Measurements from ENCODE around the gene RPS21. TPM values are rescaled to one million over a fixed set of nuclear protein-coding genes. Genes with fewer than 3 reads are reported as not detected.

Gene RPS21
- total and polyA plus RNA-seq, 2 of the 13 experiments (the other 11 are each of a cell fraction or from before 2014, with no cell fraction given) = 2,647 to 11,063 TPM

GRCh38 chr20:62368976-62369814 lies 17.7 kb upstream of the RPS21 start (continued):
- TF ChIP-seq DNMT3B (CRISPR knock-in tag; conservative IDR thresholded peaks at IDR 0.05) = no peak
- 0 out of 2 replicates have a peak, but pooled peaks have one; percentile 8 for TF ChIP-seq YEATS4 (CRISPR knock-in tag; IDR thresholded peaks at IDR 0.05; ENCODE audit: borderline replicate concordance)
- no peak; the same call in 1 of the 2 replicates for TF ChIP-seq NFAT5 (CRISPR knock-in tag; IDR thresholded peaks at IDR 0.05)
- peak; percentile 92 for TF ChIP-seq RBFOX2 (IDR thresholded peaks at IDR 0.05; ENCODE audit: low read depth, low read length)
- peak; percentile 40 for TF ChIP-seq ZNF780A (CRISPR knock-in tag; IDR thresholded peaks at IDR 0.05)
- no peak; the same call in 1 of the 2 replicates for TF ChIP-seq ZNF644 (CRISPR knock-in tag; IDR thresholded peaks at IDR 0.05; ENCODE audit: low read depth)
- TF ChIP-seq CCAR2 (optimal IDR thresholded peaks at IDR 0.05; ENCODE audit: low read depth, low read length) = no peak
- TF ChIP-seq MED1 (CRISPR knock-in tag; IDR thresholded peaks at IDR 0.05) = 0 out of 2 replicates have a peak, but pooled peaks have one; percentile 3
- TF ChIP-seq ZC3H13 (CRISPR knock-in tag; IDR thresholded peaks at IDR 0.05) = peak; percentile 48; the same call in 1 of the 2 replicates
- no peak for TF ChIP-seq ZSCAN31 (CRISPR knock-in tag; IDR thresholded peaks at IDR 0.05; ENCODE audit: low read depth)
- no peak for TF ChIP-seq KAT2B (IDR thresholded peaks at IDR 0.05; ENCODE audit: borderline replicate concordance, low read depth, low read length)
- no peak for TF ChIP-seq ZNF180 (CRISPR knock-in tag; IDR thresholded peaks at IDR 0.05; ENCODE audit: borderline replicate concordance, low read depth)
- TF ChIP-seq ZNF800 (CRISPR knock-in tag; IDR thresholded peaks at IDR 0.05) = no peak

Measured in HepG2 (cell line).